IMR-90 (cell line): ENCODE data around the gene SEMA6D. TPM values are rescaled to one million over a fixed set of nuclear protein-coding genes. Genes with fewer than 3 reads are reported as not detected.

Experiments
- ATAC-seq: fragments of 200-7000 bp; cut with Tn5 transposase; 2 replicates; pipeline ENCODE4 v1.9.1; 2020; ENCODE audit warnings: low read depth, mild to moderate bottlenecking, moderate library complexity
- BruUV-seq: library from RNA; stranded (reverse); fragments of 400-500 nt; replicated peaks from 2 replicates; lab custom pipeline; 2021; lab: Mats Ljungman, UMichigan
- CTCF ChIA-PET: fragments of 300-600 bp; formaldehyde crosslinking; extraction: SDS; loops from one replicate; lab custom pipeline; 2021; ENCODE audit warnings: antibody characterized with exemption; lab: Yijun Ruan, JAX
- POLR2A ChIA-PET: fragments of 300-600 bp; sonication (Branson Sonifier 250); formaldehyde crosslinking; loops from one replicate; lab custom pipeline; 2022; ENCODE audit warnings: antibody characterized with exemption; ENCODE audit not compliant: unreplicated experiment; lab: Charles Lee
- DNase-seq: peaks from one replicate; pipeline ENCODE4 v3.0.0; 2013
- H2AFZ ChIP-seq: replicated peaks from 2 replicates; pipeline ENCODE3; 2013; ENCODE audit warnings: low read length, mild to moderate bottlenecking; ENCODE audit not compliant: poor library complexity
- H2AK5ac ChIP-seq: 2 replicates; pipeline ENCODE4 v1.6.1; 2013; ENCODE audit warnings: low read depth, low read length, inconsistent platforms
- H2AK9ac ChIP-seq: replicated peaks from 2 replicates; pipeline ENCODE3; 2013; ENCODE audit warnings: mild to moderate bottlenecking, low read depth, low read length, moderate library complexity; ENCODE audit not compliant: poor library complexity
- H2BK120ac ChIP-seq: 2 replicates; pipeline ENCODE4 v1.6.1; 2013; ENCODE audit warnings: low read depth, low read length, inconsistent platforms
- H2BK15ac ChIP-seq: 3 replicates; pipeline ENCODE4 v1.6.1; 2013; ENCODE audit warnings: low read depth, low read length, inconsistent platforms
- H2BK20ac ChIP-seq: 2 replicates; pipeline ENCODE4 v1.6.1; 2013; ENCODE audit warnings: low read depth, mild to moderate bottlenecking, inconsistent platforms, low read length, moderate library complexity
- H2BK5ac ChIP-seq: 2 replicates; pipeline ENCODE4 v1.6.1; 2013; ENCODE audit warnings: mild to moderate bottlenecking, low read depth, low read length, inconsistent platforms; ENCODE audit not compliant: poor library complexity, severe bottlenecking
- H3K14ac ChIP-seq: replicated peaks from 2 replicates; pipeline ENCODE4 v1.6.1; 2013; ENCODE audit warnings: low read depth, low read length, inconsistent platforms
- H3K18ac ChIP-seq: 2 replicates; pipeline ENCODE4 v1.6.1; 2013; ENCODE audit warnings: low read depth, low read length, control low read depth
- H3K23ac ChIP-seq: 2 replicates; pipeline ENCODE4 v1.6.1; 2013; ENCODE audit warnings: low read depth, low read length, inconsistent platforms
- H3K27ac ChIP-seq: 2 replicates; pipeline ENCODE4 v1.5.1; 2013; ENCODE audit warnings: mild to moderate bottlenecking, control low read depth, low read length; ENCODE audit not compliant: insufficient read depth
- H3K27me3 ChIP-seq: 2 replicates; pipeline ENCODE4 v1.6.1; 2013; ENCODE audit warnings: low read length; ENCODE audit not compliant: control insufficient read depth, insufficient read depth
- H3K36me3 ChIP-seq: 2 replicates; pipeline ENCODE4 v1.6.1; 2013; ENCODE audit warnings: low read length, mixed read lengths; ENCODE audit not compliant: control insufficient read depth, insufficient read depth
- H3K4ac ChIP-seq: 2 replicates; pipeline ENCODE4 v1.6.1; 2013; ENCODE audit warnings: low read depth, low read length, inconsistent platforms
- H3K4me1 ChIP-seq: 2 replicates; pipeline ENCODE4 v1.6.1; 2013; ENCODE audit warnings: low read length, mixed read lengths; ENCODE audit not compliant: control insufficient read depth, insufficient read depth
- H3K4me2 ChIP-seq: 2 replicates; pipeline ENCODE4 v1.6.1; 2013; ENCODE audit warnings: low read depth, mild to moderate bottlenecking, control low read depth, low read length, moderate library complexity
- H3K4me3 ChIP-seq: 2 replicates; pipeline ENCODE4 v1.5.1; 2013; ENCODE audit warnings: low read depth, mild to moderate bottlenecking, control low read depth, low read length, moderate library complexity; ENCODE audit not compliant: insufficient read depth
- H3K56ac ChIP-seq: 2 replicates; pipeline ENCODE4 v1.6.1; 2013; ENCODE audit warnings: low read length, inconsistent platforms; ENCODE audit not compliant: insufficient read depth; ENCODE audit errors: extremely low read depth
- H3K79me1 ChIP-seq, 2 experiments: 2 replicates each; pipeline ENCODE4 v1.6.1; 2013; ENCODE audit warnings: low read length in 2 of 2, inconsistent platforms in 1 of 2, low read depth in 1 of 2
- H3K9ac ChIP-seq: 2 replicates; pipeline ENCODE4 v1.6.1; 2013; ENCODE audit warnings: low read depth, low read length, control low read depth
- H3K9me1 ChIP-seq: 2 replicates; pipeline ENCODE4 v1.6.1; 2013; ENCODE audit warnings: low read length, inconsistent platforms; ENCODE audit not compliant: insufficient read depth
- H3K9me3 ChIP-seq: 2 replicates; pipeline ENCODE4 v1.6.1; 2013; ENCODE audit warnings: low read length; ENCODE audit not compliant: control insufficient read depth, insufficient read depth
- H4K20me1 ChIP-seq: 2 replicates; pipeline ENCODE4 v1.6.1; 2013; ENCODE audit warnings: low read length, inconsistent platforms; ENCODE audit not compliant: insufficient read depth
- H4K5ac ChIP-seq: 2 replicates; pipeline ENCODE4 v1.6.1; 2013; ENCODE audit warnings: mild to moderate bottlenecking, low read depth, low read length, control low read depth
- H4K8ac ChIP-seq, 2 experiments: 2 replicates each; pipeline ENCODE4 v1.6.1; 2013; ENCODE audit warnings: low read depth in 2 of 2, low read length in 2 of 2, control low read depth in 1 of 2, inconsistent platforms in 1 of 2
- H4K91ac ChIP-seq: 2 replicates; pipeline ENCODE4 v1.6.1; 2013; ENCODE audit warnings: low read depth, low read length, inconsistent platforms; ENCODE audit not compliant: insufficient read depth
- BHLHE40 ChIP-seq: fragments of 150-350 bp; IDR thresholded peaks from 2 replicates; pipeline ENCODE4 v1.6.1; 2016; ENCODE audit warnings: mild to moderate bottlenecking, low read depth, low read length
- CEBPB ChIP-seq: IDR thresholded peaks from 2 replicates; pipeline ENCODE4 v1.6.1; 2012; ENCODE audit warnings: low read depth, low read length, improper control_type of control experiment
- CHD1 ChIP-seq: IDR thresholded peaks from 2 replicates; pipeline ENCODE4 v1.6.1; 2012; ENCODE audit warnings: low read depth, low read length, improper control_type of control experiment
- FOS ChIP-seq: fragments of 150-350 bp; IDR thresholded peaks from 2 replicates; pipeline ENCODE4 v1.6.1; 2016; ENCODE audit warnings: low read depth, low read length
- NFE2L2 ChIP-seq: fragments of 150-350 bp; IDR thresholded peaks from 2 replicates; pipeline ENCODE4 v1.6.1; 2016; ENCODE audit warnings: low read depth, mild to moderate bottlenecking, low read length
- POLR2A ChIP-seq: IDR thresholded peaks from 2 replicates; pipeline ENCODE4 v1.6.1; 2012; ENCODE audit warnings: mild to moderate bottlenecking, low read depth, low read length
- RAD21 ChIP-seq: IDR thresholded peaks from 2 replicates; pipeline ENCODE4 v1.6.1; 2012; ENCODE audit warnings: low read length, improper control_type of control experiment
- RCOR1 ChIP-seq: IDR thresholded peaks from 2 replicates; pipeline ENCODE4 v1.6.1; 2012; ENCODE audit warnings: mild to moderate bottlenecking, low read length, improper control_type of control experiment; ENCODE audit not compliant: insufficient replicate concordance
- RFX5 ChIP-seq: IDR thresholded peaks from 2 replicates; pipeline ENCODE4 v1.8.0; 2012; ENCODE audit warnings: low read depth, mild to moderate bottlenecking, low read length, moderate library complexity
- SMC3 ChIP-seq: fragments of 150-350 bp; IDR thresholded peaks from 2 replicates; pipeline ENCODE4 v1.6.1; 2016; ENCODE audit warnings: low read depth, mild to moderate bottlenecking, antibody characterized with exemption, low read length, moderate library complexity
- WGBS, 2 experiments: methylation state at CpG; one replicate each; pipeline versions ENCODE4 v1.1.5 to v1.1.7; 2013; ENCODE audit warnings: missing lambda C conversion rate in 2 of 2; ENCODE audit not compliant: insufficient read length in 1 of 2; ENCODE audit errors: extremely low coverage in 2 of 2; 5-methylcytosine and 5-hydroxymethylcytosine counted together
- dilution Hi-C: fragments of 300-500 bp; cut with HindIII; formaldehyde crosslinking; loops from one replicate; pipeline ENCODE4 v1.14.3; 2018; ENCODE audit warnings: low sequenced_read_pairs; ENCODE audit not compliant: unreplicated experiment
- in situ Hi-C: fragments of 300-500 bp; cut with MboI; formaldehyde crosslinking; loops from 3 replicates; pipeline ENCODE4 v1.14.3; 2019; ENCODE audit warnings: low sequenced_read_pairs, inconsistent platforms, mixed read lengths
- intact Hi-C: fragments of 100-400 bp; cut with micrococcal nuclease; formaldehyde crosslinking; loops from 2 replicates; pipeline ENCODE4 v1.10.0; 2022
- polyA plus RNA-seq, 3 experiments: library from polyadenylated mRNA; depleted of rRNA; stranded (reverse); fragments of >200 nt; gene quantifications; 2 replicates each; pipeline ENCODE4 v1.2.3, GENCODE V29; 2012; ENCODE audit warnings: low replicate concordance in 1 of 3
- total RNA-seq: library from RNA; depleted of rRNA; stranded (reverse); fragments of >200 nt; gene quantifications from 2 replicates; pipeline ENCODE4 v1.2.3, GENCODE V29; 2012
- TF ChIP-seq, protein P1 (sequence below): conservative IDR thresholded peaks from 2 replicates; pipeline ENCODE4 v1.5.1; 2012; ENCODE audit warnings: mild to moderate bottlenecking, low read depth, low read length, improper control_type of control experiment
- TF ChIP-seq, protein P2 (sequence below): fragments of 150-350 bp; IDR thresholded peaks from 2 replicates; pipeline ENCODE4 v1.6.1; 2016; ENCODE audit warnings: low read depth, mild to moderate bottlenecking, low read length, moderate library complexity, borderline replicate concordance
- TF ChIP-seq, protein P3 (sequence below): fragments of 150-350 bp; IDR thresholded peaks from 2 replicates; pipeline ENCODE4 v1.6.1; 2017; ENCODE audit warnings: mild to moderate bottlenecking, antibody characterized with exemption, low read length, low read depth

Gene SEMA6D
- total and polyA plus RNA-seq, 2 of the 4 experiments (the other 2 are of a cell fraction): 12.6 to 17.4 TPM

DNA sequence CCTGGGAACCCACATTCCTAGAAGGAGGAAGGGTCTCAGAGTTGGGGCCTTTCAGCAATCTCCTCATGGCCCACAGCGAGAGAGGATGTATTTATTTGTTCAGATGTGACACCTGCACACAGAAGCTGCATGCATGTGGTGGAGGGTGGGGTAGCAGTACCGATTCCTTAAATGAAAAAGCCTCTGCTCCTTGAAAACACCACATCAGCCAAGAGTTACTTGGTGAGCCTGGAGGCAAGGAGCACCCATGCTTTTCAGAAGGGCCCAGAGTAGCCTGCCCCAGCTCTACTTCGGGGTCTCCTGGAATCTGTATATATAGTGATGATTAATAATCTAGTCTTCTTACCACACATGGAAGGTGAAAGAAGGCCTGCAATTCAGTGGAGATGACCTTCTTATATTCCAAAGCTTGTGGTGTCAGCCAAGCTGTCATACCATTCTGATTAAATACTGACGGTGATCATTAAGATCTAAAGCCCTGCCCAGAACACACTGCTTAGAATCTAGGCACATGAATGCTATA lies 33.5 kb downstream of the SEMA6D start (continued):
- no peak for TF ChIP-seq RAD21
- no peak for TF ChIP-seq BHLHE40

DNA sequence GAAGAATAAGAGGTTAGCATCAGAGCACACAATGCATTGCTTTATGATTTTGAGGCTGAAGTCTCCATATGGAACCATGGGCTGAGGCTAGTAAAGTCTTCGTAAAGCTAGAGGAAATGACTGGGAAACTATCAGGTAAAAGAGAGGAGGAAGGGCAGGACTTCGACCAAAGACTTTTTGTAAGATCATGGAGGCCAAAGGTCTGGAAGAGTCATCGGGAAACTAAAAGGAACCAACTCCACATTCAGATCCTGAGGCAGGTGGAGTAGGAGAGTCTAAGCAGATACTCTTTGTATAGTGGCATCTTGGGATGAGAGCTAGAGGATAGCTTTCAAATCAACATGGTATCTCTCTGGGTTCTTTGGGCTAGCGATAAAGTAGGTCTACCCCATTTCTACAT lies 36.3 kb downstream of the SEMA6D start:
- 100% methylated on average over 2 of the region's 4 CpGs; no CpG with 5 or more reads in 1 of the 2 experiments for WGBS, 2 experiments
- H3K14ac ChIP-seq: no peak overlapping the region

More for the DNA sequence above, 36.3 kb downstream of the SEMA6D start:
- H4K8ac ChIP-seq: no peak overlapping the region
- H2AK5ac ChIP-seq: no peak overlapping the region
- peaks cover 3% of the 10 kb centered on the region for H3K9me3 ChIP-seq
- H2BK5ac ChIP-seq: no peak overlapping the region
- TF ChIP-seq RFX5 (no peak), POLR2A (no peak), NFE2L2 (no peak), CEBPB (no peak), SMC3 (no peak), CHD1 (no peak), FOS (no peak), RCOR1 (no peak), RAD21 (no peak)
- TF ChIP-seq, protein P1, sequence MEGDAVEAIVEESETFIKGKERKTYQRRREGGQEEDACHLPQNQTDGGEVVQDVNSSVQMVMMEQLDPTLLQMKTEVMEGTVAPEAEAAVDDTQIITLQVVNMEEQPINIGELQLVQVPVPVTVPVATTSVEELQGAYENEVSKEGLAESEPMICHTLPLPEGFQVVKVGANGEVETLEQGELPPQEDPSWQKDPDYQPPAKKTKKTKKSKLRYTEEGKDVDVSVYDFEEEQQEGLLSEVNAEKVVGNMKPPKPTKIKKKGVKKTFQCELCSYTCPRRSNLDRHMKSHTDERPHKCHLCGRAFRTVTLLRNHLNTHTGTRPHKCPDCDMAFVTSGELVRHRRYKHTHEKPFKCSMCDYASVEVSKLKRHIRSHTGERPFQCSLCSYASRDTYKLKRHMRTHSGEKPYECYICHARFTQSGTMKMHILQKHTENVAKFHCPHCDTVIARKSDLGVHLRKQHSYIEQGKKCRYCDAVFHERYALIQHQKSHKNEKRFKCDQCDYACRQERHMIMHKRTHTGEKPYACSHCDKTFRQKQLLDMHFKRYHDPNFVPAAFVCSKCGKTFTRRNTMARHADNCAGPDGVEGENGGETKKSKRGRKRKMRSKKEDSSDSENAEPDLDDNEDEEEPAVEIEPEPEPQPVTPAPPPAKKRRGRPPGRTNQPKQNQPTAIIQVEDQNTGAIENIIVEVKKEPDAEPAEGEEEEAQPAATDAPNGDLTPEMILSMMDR: no peak
- TF ChIP-seq, protein P2, sequence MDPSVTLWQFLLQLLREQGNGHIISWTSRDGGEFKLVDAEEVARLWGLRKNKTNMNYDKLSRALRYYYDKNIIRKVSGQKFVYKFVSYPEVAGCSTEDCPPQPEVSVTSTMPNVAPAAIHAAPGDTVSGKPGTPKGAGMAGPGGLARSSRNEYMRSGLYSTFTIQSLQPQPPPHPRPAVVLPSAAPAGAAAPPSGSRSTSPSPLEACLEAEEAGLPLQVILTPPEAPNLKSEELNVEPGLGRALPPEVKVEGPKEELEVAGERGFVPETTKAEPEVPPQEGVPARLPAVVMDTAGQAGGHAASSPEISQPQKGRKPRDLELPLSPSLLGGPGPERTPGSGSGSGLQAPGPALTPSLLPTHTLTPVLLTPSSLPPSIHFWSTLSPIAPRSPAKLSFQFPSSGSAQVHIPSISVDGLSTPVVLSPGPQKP: no peak
- TF ChIP-seq, protein P3, sequence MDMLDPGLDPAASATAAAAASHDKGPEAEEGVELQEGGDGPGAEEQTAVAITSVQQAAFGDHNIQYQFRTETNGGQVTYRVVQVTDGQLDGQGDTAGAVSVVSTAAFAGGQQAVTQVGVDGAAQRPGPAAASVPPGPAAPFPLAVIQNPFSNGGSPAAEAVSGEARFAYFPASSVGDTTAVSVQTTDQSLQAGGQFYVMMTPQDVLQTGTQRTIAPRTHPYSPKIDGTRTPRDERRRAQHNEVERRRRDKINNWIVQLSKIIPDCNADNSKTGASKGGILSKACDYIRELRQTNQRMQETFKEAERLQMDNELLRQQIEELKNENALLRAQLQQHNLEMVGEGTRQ: no peak
- H4K91ac ChIP-seq: no peak overlapping the region
- H3K9ac ChIP-seq: no peak overlapping the region
- no peak overlapping the region for H3K23ac ChIP-seq
- BruUV-seq: no TSS peak
- no peak overlapping the region for H3K27ac ChIP-seq
- dilution Hi-C loops: no loop called here
- no peak for DNase-seq
- no peak overlapping the region for H4K5ac ChIP-seq
- no peak overlapping the region for H3K4me2 ChIP-seq
- H3K4me1 ChIP-seq: peaks cover 11% of the 10 kb centered on the region
- in situ Hi-C loops: no loop called here
- no peak for ATAC-seq
- H2BK15ac ChIP-seq: no peak overlapping the region
- no peak overlapping the region for H3K18ac ChIP-seq
- peaks cover 3% of the 10 kb centered on the region; the same call in 1 of the 2 replicates for H3K36me3 ChIP-seq
- no peak overlapping the region for H2BK20ac ChIP-seq
- H3K79me1 ChIP-seq: peaks cover 5 to 50% of the 10 kb centered on the region in 2 experiments; a peak in 3 of 4 replicates
- ChIA-PET CTCF (no interaction called here), POLR2A (no interaction called here)
- H3K27me3 ChIP-seq: no peaks in the 10 kb centered on the region
- H3K56ac ChIP-seq: no peak overlapping the region
- intact Hi-C loops: no loop called here
- H3K9me1 ChIP-seq: peaks cover 14% of the 10 kb centered on the region
- H3K4me3 ChIP-seq: no peak overlapping the region
- no peak overlapping the region for H3K4ac ChIP-seq
- H2BK120ac ChIP-seq: no peak overlapping the region
- H2AFZ ChIP-seq: no peak overlapping the region
- peaks cover 4% of the 10 kb centered on the region; the same call in 1 of the 2 replicates for H4K20me1 ChIP-seq
- no peak overlapping the region for H2AK9ac ChIP-seq
